Esophagus squamous epithelium (tissue), 4 donors: ENCODE measurements around the gene ACSL5.

Source experiments
- CTCF ChIP-seq, 6 experiments: fragments of 450-650 bp in 4 of 6; fragments of 200-600 bp in 2 of 6; sonication (generic) in 2 of 6; IDR thresholded peaks; one replicate each; pipeline ENCODE4 v1.5.1; 2016 to 2019; ENCODE audit warnings: antibody characterized with exemption in 6 of 6, mild to moderate bottlenecking in 4 of 6, moderate library complexity in 4 of 6
- POLR2A ChIP-seq, 4 donors: fragments of 450-650 bp; IDR thresholded peaks; one replicate each; pipeline ENCODE4 v1.6.1; 2017; ENCODE audit warnings: antibody characterized with exemption in 4 of 4, mild to moderate bottlenecking in 4 of 4, moderate library complexity in 3 of 4

GRCh38 chr10:112335111-112335867, 38.6 kb upstream of the ACSL5 start:
- TF ChIP-seq CTCF (IDR thresholded peaks at IDR 0.05) (no peak), POLR2A (IDR thresholded peaks at IDR 0.05) (no peak)
